ENCODE results near the gene SRSF5.

The SRSF5 gene

GRCh38 chr14:69771136-69771535, 4.2 kb downstream of the SRSF5 start:
- no peak for DNase-seq

DNA sequence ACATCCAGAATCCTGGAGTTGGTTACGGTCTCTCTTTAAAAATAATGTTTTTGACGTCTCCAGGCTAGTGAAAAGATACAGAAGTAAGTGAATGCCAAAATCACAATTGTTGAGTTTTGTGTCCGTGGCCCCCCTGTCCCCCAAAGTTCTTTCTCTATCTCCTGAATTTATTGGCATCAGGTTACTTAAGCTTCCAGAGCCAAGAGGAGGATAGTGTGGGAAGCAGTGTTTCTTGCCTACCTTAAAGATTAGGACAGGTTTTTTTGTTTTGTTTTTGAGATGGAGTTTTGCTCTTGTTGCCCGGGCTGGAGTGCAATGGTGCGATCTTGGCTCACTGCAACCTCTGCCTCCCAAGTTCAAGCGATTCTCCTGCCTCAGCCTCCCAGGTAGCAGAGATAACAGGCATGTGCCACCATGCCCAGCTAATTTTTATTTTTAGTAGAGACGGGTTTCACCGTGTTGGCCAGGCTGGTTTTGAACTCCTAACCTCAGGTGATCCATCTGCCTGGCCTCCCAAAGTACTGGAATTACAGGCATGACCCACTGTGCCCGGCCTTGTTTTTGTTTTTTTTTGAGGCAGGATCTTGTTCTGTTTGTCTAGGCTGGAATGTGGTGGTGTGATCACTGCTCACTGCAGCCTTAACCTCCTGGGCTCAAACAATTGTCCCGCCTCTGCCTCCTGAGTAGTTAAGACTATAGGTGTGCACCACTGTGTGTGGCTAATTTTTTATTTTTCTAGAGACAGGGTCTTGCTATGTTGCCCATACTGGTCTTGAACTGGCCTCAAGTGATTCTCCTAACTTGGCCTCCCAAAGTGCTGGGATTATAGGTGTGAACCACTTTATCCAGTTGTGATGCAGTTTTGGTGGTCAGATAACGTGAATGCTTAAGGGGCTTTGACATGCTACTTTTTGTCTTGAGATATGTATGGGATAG, 5.4 kb downstream of the SRSF5 start:
- no peak for DNase-seq

- DNase-seq: no peak
These were observed 6.8 kb downstream of the SRSF5 start for GRCh38 chr14:69773571-69774276.

DNA sequence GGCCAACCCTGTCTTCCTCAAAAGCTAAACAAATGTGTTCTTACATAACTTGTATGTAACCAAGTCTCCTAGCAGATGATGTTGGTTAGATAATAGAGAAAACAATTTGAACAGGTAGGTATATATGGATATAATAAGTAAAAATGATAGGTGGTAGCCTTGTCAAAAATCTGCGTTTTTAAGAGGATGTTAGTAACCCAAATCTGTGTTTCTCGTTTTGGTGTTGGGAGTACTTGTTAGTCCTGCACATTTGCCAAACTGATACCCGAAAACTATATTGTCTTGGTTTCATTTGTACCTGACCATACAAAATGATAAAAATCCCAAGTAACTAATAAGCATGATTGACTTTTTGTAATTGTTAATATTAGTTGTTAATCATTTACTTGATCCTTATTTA, 8.1 kb downstream of the SRSF5 start:
- DNase-seq: no peak

- DNase-seq: no peak
These were observed 10.0 kb downstream of the SRSF5 start for GRCh38 chr14:69776875-69777453.

DNA sequence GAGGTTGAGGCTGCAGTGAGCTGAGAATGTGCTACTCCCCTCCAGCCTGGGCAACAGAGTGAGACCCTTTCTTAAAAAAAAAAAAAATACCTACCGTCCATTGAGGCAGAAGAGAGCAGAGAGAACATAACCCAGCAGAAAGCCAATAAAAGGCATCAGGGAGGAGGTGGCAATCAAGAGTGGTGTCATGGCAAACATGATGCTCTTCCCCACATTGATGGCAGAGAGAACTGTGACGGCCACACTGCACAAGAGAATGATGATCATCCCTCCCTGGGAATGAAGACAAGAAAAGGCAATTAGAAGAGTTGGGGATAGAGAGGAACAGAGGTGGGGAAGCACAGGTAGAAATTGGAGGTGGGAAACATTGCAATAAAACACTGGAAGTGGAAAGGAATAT, 12.1 kb downstream of the SRSF5 start:
- DNase-seq: no peak

DNA sequence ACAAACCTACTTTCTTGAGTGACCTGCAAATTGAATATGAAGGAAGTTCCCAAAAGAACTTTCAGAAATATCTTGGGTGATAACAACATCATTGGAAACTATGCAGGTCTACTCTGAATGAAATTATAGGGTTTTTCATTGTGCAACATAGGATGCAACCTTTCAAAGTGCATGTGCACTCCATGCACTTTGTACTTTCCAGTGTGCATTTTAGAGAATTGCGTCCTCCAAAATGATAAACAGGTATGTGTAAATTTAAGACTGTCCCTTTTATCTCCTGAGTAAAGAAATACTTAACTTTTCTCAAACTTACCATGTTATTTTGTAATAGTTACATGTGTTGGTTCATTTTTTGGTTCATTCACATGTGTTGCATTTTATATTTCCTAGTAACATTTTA, 13.2 kb downstream of the SRSF5 start:
- no peak for DNase-seq

DNA sequence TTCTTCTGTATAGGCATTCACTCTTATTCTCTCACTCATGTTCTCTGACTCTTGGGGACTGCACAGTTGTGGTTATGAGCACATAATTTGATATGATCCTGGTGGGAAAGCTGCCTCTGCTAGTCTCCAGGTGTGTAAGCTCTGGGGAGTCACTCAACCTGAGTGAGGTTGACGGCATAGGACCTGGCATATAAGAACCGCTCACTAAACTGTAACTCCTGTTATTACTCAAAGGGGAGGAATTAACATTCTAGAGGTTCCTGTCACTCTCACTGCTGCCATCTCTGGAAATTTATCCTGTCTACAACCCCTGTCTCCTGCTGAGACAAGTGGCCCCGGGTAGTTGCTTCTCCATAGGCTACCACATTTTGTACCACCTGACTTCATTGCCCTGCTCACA, 14.0 kb downstream of the SRSF5 start:
- DNase-seq: no peak

- DNase-seq: no peak
These were observed 18.0 kb downstream of the SRSF5 start for GRCh38 chr14:69784942-69785341.

DNA sequence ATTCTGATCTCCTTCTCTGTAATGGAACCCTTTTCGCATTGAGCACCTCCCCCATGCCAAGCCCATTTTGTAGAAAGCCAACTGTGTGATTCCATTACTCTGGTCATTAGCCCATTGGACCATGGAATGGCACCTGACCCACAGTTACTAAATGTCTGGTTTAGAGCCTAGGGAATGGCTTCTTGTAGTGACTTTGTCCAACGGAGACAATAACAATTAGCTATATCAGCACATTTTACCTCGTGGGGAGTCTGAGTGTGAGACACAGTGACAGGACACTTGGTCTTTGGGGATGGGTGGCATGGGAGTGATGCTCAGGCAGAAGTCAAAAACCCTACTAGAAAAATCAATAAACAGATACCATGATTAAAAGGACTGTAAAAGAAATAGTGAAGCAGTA, 19.7 kb downstream of the SRSF5 start:
- DNase-seq: no peak

GRCh38 chr14:69789118-69789640, 22.2 kb downstream of the SRSF5 start:
- DNase-seq: no peak

GRCh38 chr14:69792887-69793421, 26.0 kb downstream of the SRSF5 start:
- no peak for DNase-seq

- no peak for DNase-seq
These were observed 27.8 kb downstream of the SRSF5 start for GRCh38 chr14:69794791-69795190.

- DNase-seq: no peak
These were observed 28.7 kb downstream of the SRSF5 start for GRCh38 chr14:69795691-69796090.

DNA sequence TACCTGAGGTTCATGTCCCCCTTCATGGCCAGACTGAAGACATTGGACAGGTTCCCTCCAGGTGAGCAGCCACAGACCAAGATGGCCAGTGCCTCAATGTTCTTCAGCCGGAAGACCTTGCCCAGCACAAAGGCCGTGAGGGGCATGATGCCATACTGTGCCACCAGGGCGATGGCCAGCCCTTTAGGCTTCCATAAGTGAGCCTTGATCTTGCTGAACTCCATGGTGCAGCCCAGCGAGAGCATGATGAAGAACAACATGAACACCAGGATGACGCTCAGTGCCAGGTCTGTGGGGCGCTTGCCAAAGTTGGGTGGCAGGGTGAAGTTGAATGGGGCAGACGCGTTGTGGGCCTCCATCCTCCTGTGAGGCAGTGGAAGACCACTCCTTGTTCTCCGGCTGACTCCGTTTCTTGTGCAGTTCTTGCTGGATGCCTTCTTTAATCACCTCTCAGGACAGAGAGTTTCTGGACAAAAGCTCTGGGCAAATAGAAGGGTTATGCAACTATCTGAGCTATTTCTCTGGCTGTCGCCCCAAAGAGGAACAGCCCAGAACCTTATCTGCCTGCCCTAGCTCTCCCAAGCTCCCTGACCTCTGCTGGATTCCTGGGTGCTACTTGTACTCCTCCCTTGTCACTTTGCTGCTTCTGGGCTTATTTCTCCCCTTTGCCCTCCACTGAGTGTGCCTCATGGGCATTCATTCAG, 30.0 kb downstream of the SRSF5 start, which contains the start of gene SLC10A1:
TSS of gene SLC10A1 (minus strand) at position 445 of the 704 bp plus-strand sequence. CDS start at position 359, 86 bp downstream.
- no peak for DNase-seq

DNA sequence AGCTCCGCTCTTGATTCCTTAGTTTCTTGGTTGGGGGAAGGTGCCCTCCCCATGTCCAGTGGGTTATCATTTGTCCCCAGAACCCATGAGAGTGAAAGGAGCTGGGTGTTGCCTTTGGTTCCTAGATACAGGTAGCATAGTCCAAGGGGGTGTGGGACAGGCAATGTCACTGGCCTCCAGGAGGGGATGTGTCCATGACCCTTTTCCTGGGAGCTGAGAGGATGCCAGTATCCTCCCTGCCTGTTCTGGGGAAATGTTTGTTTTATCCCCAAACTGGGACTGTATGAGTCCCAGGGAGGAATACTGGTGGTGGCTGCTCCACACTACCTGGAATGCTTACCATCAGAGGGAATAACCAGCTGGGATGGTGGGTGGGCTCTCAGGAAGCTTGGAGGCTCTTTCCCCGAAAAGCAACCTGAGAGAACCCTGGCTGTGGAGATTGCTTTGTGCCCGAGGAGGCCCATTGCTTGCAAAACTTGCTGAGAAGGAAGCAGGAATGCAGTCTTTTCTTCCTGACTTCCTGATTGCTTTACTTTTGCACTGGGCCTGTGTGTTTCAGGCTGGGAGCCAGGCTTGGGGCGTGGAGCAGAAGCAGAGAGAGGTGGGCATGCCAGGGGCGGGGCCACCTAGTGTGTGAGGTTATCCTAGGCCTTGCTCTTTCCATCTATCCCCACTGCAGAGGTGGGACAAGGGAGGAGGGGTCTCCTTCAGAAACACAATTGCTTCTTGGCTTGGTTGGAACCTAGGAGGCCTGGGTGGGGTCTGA, 30.8 kb downstream of the SRSF5 start:
- no peak for DNase-seq

DNA sequence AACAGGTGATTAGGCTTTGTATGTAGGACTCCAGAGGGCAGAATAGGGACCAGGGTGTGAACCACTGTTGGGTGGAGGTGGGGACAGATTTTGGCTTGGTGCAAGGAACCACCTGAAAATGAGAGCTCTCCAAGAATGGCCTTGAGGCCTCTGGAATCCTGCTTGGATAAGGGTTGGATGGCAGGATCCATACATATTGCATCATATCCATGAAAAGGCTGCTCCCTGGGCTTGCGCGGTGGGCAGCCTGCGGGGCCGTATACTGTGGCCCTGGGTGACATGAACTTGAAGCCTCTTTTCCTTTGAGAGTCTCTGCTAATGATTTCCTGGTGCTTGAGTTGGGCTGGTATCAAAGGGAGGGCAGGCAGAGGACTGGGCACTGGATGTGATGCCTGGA, 31.4 kb downstream of the SRSF5 start:
- DNase-seq: no peak

- DNase-seq: no peak
These were observed 36.8 kb downstream of the SRSF5 start for GRCh38 chr14:69803753-69804152.

DNA sequence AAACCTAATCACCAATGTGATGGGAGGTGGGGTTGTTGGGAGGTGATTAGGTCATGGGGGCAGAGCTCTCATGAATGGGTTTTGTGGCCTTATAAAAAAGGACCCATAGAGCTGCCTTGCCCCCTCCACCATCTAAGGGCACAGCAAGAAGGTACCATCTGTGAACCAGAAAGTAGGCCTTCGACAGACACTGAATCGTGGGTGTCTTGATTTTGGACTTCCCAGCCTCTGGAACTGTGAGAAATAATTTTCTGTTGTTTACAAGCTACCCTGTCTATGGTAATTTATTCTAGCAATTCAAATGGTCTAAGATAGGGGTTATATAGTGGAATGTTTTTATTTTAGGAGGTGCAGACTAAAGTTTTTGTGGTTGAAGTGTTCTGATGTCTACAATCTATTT, 38.0 kb downstream of the SRSF5 start:
- DNase-seq: no peak

- DNase-seq: no peak
These were observed 40.2 kb downstream of the SRSF5 start for GRCh38 chr14:69807192-69807591.

- DNase-seq: no peak
These were observed 42.2 kb downstream of the SRSF5 start for GRCh38 chr14:69808919-69809808.

Data from amniotic stem cell (primary cell).